ENCODE data around the gene SRPK3.
A peak's percentile ranks its signal among the peaks of the same experiment; 100 is the strongest.
"Not testable (repeated sequence)": the region's sequence is repeated elsewhere in the genome, so short reads cannot be mapped to it uniquely, and the experiment has no call there.

SRPK3 gene

GRCh38 chrX:153746991-153747390 is 33.9 kb upstream of the SRPK3 start:
- not testable (repeated sequence) for DNase-seq

DNA sequence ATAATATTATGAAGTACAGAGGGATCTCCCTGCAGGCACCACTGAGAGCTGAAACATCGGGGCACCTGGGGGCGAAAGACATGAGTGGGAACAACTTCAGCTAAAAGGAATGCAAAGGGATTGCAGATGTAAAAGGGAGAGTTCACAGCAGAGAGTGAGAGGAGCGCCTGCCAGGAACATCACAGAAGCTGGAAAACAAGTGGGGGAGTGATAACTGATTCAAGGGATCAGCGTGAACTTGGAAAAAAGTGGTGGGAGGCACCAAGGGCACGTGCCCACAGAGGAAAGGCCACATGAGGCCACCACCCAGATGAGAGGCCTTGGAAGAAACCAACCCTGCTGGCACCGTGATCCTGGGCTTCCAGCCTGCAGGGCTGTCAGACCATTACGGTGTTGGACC is 31.8 kb upstream of the SRPK3 start:
- not testable (repeated sequence) for DNase-seq

- DNase-seq, result no peak
Observed at GRCh38 chrX:153750127-153750774, 30.6 kb upstream of the SRPK3 start.

GRCh38 chrX:153755136-153755535 is 25.7 kb upstream of the SRPK3 start:
- no peak for DNase-seq

GRCh38 chrX:153761863-153762262 is 19.0 kb upstream of the SRPK3 start:
- no peak for DNase-seq

- no peak for DNase-seq
Observed at GRCh38 chrX:153762626-153763173, 18.1 kb upstream of the SRPK3 start.

- peak in 1 of 2 donors; percentile 0 for DNase-seq
Observed at GRCh38 chrX:153763298-153763932, 17.4 kb upstream of the SRPK3 start.

DNA sequence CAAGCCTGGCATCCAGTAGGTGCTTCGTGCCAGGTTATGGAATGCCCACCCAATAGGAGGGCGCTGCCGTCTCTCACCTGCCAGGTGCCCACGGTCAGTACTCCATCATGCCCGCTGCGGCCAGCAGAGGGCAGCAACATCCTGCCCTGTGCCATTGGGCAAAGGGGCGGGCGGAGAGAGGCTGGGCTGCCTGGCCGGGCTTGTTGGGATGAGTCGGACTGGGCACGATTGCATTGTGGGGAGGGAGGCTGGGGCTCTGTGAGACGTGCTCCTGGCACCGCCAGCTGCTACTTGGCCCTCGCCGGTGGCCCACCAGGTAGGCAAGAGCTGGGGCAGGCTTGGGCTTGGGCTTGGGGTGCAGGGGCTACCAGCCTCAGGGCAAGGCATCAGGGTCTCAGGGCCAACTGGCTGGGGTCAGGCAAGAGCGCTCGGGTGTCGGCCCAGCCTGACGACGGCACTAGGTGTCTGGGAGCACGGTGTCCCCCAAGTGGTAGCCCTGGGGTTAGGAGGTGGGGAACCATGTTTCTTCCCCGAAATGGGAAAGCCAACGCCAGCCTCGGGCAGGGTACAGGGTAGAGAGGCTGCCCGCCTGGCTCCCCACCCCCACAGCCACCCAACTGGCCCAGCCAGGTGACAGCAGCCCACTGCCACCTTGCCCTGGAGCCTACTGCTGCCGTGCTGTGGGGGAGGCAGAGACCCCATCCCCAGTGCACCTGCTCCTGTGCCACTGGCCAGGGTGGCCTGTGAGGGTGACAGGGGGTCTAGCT is 16.7 kb upstream of the SRPK3 start, which contains the start of gene PLXNB3:
TSS of gene PLXNB3 (plus strand) at position 261 of the 767 bp plus-strand sequence. CDS start 1,287 bp downstream, outside the sequence.
- peak; percentile 74 to 77 for DNase-seq

DNA sequence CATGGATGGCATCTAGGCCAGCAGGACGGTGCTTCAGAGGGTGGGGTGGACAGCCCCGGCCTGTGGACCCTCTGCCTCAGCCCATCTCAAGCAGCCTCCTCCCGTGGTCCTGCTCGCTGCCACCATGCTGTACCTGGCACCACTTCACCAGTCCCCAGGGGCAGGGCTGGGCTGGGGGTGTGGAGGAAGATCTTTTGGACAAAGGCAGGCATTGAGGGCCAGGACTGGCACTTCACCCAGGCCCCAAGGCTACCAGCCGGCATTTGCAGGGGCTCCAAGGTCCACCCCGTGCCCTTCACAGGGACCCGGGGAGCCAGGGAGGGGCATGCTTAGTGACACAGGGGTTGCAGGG is 16.1 kb upstream of the SRPK3 start:
- peak in 1 of 2 donors; percentile 1 for DNase-seq

GRCh38 chrX:153765138-153766079 is 15.4 kb upstream of the SRPK3 start:
- no peak for DNase-seq

GRCh38 chrX:153766098-153766817 is 14.6 kb upstream of the SRPK3 start:
- DNase-seq, result peak in 1 of 2 donors; percentile 0

- DNase-seq, result no peak
Observed at GRCh38 chrX:153766871-153767673, 13.8 kb upstream of the SRPK3 start.

GRCh38 chrX:153767674-153768055 is 13.2 kb upstream of the SRPK3 start:
- DNase-seq, result no peak

DNA sequence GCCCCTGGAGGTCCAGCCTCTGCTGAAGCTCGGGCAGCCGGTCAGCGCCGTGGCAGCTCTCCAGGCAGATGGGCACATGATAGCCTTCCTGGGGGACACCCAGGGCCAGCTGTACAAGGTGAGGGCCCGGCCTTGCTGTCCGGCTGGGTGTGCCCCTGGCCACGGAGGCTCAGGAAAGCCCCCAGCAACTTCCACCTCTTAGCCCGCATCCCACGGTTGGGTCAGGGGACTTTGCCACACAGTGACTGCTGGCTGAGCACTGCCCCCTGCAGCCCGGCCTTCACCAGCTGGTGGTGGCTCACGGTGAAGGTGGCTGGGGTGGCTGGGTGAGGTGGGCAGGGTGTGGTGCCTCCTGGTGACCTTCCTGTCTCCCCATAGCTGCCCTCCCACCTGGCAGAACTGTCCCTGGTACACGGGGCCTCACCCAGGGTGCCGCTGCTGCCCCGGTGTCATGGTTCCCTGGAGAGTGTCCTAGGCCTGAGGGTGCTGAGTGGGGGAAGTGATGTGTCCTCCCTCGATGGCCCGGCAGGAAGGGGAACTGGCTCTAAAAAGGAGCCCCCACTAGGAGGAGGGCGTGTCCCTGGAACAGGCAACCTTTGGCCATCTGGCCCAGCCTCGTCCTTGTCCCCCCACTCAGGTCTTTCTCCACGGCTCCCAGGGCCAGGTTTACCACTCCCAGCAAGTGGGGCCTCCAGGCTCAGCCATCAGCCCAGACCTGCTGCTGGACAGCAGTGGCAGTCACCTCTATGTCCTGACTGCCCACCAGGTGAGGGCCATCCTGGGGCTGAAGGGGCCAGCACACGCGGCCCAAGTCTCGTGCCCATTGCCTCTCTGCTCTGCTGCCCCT is 12.3 kb upstream of the SRPK3 start:
- no peak for DNase-seq

GRCh38 chrX:153769158-153769864 is 11.5 kb upstream of the SRPK3 start:
- DNase-seq, result peak in 1 of 2 donors; percentile 1

DNA sequence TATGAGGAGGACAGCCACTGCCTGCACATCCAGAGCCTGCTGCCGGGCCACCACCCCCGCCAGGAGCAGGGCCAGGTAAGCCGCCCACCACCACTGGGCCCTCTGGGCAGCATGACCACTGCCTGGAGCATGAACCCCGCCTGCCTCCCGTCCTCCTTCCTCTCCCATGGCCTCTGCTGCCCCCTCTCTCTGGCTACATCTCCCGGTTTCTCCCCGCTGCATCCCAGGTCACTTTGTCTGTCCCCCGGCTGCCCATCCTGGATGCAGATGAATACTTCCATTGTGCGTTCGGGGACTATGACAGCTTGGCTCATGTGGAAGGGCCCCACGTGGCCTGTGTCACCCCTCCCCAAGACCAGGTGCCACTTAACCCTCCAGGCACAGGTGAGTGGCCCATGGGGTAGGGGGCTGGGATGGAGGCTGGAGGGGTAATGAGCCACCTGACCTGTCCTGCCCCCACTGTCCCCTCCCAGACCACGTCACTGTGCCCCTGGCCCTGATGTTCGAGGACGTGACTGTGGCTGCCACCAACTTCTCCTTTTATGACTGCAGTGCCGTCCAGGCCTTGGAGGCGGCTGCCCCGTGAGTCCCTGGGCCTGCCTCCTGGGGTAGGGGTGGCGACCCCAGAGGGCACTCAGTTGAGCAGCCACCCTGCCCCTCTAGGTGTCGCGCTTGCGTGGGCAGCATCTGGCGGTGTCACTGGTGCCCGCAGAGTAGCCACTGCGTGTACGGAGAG is 10.8 kb upstream of the SRPK3 start:
- peak in 1 of 2 donors; percentile 1 for DNase-seq

DNA sequence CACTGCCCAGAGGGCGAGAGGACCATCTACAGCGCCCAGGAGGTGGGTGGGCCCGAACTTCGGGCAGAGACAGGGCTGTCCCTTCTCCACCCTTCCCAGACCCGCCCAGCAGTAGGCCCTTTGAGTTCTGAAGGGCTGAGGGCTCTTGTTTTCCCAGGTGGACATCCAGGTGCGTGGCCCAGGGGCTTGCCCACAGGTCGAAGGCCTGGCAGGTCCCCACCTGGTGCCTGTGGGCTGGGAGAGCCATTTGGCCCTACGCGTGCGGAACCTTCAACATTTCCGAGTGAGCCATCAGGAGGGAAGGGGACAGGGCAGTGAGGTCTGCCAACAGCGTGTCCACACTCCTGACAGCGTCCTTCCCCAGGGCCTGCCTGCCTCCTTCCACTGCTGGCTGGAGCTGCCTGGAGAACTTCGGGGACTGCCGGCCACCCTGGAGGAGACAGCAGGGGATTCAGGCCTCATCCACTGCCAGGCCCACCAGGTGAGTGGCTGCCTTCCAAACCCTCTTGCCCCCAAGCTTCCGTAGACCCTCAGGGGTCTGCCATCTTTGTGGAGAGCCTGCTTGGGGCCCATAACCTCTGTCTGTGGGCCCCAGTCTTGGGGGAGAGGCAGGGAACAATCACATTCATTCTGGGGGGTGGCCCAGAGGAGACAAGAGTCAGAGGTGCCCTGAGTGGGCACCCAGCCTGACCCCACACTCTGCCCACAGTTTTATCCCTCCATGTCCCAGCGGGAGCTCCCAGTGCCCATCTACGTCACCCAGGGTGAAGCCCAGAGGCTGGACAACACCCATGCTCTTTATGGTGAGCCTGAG is 10.0 kb upstream of the SRPK3 start:
- no peak for DNase-seq
